ENCODE results near the gene PLD1.

The PLD1 gene

DNA sequence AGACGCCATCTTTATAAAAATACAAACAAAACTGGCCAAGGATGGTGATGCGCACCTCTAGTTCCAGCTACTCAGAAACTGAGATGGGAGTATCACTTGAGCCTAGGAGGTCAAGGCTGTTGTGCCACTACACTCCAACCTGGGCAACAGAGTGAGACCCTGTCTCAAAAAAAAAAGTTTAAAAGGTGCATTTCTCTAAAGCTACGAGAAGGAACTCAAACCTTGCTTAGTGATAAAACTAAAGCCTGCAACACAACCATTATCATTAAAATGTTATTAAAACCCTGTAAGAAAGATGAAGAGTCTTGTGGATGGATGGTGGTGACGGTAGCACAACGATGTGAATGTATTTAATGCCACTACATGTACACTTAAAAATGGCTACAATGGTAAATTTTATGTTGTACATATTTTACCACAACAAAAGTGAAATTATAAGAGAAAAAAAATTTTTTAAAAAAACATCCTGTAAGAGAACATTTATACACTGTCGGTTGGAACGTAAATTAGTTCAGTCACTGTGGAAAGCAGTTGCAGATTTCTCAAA is 3.1 kb downstream of the PLD1 start:
- Histone ChIP-seq H3K9me3 (no peaks in the 10 kb centered on the region), H3K27me3 (no peaks in the 10 kb centered on the region), H3K4me3 (no peak overlapping the region), H3K36me3 (no peaks in the 10 kb centered on the region), H3K4me1 (peaks cover 0 to 58% (median 28%) of the 10 kb centered on the region in 4 donors), H3K27ac (no peak overlapping the region)
- intact Hi-C loops (cut with DNase I; ENCODE audit: low total_unique reads) = no loop called here
- no peak for DNase-seq
- TF ChIP-seq, protein P1, sequence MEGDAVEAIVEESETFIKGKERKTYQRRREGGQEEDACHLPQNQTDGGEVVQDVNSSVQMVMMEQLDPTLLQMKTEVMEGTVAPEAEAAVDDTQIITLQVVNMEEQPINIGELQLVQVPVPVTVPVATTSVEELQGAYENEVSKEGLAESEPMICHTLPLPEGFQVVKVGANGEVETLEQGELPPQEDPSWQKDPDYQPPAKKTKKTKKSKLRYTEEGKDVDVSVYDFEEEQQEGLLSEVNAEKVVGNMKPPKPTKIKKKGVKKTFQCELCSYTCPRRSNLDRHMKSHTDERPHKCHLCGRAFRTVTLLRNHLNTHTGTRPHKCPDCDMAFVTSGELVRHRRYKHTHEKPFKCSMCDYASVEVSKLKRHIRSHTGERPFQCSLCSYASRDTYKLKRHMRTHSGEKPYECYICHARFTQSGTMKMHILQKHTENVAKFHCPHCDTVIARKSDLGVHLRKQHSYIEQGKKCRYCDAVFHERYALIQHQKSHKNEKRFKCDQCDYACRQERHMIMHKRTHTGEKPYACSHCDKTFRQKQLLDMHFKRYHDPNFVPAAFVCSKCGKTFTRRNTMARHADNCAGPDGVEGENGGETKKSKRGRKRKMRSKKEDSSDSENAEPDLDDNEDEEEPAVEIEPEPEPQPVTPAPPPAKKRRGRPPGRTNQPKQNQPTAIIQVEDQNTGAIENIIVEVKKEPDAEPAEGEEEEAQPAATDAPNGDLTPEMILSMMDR (IDR thresholded peaks at IDR 0.05) = no peak

DNA sequence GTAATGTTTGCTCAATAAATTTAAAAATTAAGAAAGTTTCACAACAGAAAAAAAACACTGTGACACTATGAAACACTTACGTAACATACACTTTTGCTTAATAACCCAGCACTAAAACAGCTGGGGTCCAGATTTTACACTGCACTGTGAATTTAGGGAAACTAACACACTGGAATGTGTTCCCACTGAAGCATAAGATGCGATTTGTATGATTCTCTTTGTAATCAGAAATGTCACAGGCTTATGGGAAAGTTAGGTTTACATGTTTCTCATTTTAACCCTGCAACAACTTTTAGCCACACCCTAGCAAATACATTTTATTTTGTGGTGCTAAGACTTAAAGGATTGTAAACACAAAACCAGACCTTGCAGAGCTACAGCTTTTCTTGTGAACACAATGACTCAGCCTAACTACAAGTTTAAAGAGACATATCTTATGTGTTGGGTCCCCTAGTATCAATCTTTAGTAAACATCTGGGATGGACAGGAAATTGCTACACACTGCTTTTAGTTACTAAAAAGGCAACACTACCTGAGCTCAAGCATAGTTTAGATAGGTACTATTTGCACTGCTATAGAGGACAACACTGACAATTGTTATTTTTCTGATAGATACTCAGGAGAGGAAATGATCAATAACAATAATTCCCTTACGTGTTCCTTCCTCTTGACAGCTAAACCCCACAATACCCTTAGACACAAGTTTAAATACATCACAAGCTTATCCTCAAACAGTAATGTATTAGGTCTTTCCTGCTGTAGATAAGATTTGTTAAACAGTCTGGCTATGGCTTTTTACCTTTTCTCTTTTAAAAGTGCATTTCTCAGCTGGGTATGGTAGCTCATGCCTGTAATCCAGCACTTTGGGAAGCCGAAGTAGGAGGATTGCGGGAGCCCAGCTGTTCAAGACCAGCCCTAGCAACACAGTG is 3.8 kb downstream of the PLD1 start:
- no peak for DNase-seq
- TF ChIP-seq, protein P1 (IDR thresholded peaks at IDR 0.05) = no peak
- Histone ChIP-seq H3K27me3 (no peaks in the 10 kb centered on the region), H3K4me3 (no peak overlapping the region), H3K27ac (peak overlapping the region in 1 of 2 donors; percentile 66), H3K36me3 (no peaks in the 10 kb centered on the region), H3K4me1 (peaks cover 0 to 58% (median 29%) of the 10 kb centered on the region in 4 donors), H3K9me3 (no peaks in the 10 kb centered on the region)
- intact Hi-C loops (cut with DNase I; ENCODE audit: low total_unique reads) = no loop called here

DNA sequence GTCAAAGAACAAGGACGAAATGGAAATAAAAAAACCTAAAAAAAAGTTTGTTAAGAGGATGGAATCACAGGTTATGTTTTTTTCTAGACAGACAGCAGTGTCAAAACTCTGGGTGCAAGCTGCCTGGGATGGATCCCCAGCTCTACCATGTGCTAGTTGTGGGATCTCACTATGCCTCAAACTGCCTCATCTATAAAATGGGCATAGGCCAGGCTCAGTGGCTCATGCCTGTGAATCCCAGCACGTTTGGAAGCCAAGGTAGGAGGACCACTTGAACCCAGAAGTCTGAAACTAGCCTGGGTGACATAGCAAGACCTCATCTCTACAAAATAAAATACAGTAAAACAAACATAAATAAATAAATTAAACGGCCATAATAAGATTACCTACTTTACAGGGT is 4.6 kb downstream of the PLD1 start:
- intact Hi-C loops (cut with DNase I; ENCODE audit: low total_unique reads) = no loop called here
- Histone ChIP-seq H3K4me1 (peaks cover 0 to 58% (median 26%) of the 10 kb centered on the region in 4 donors), H3K27me3 (no peaks in the 10 kb centered on the region), H3K9me3 (no peaks in the 10 kb centered on the region), H3K4me3 (no peak overlapping the region), H3K36me3 (no peaks in the 10 kb centered on the region), H3K27ac (peak overlapping the region; percentile 61 to 66)
- TF ChIP-seq, protein P1 (IDR thresholded peaks at IDR 0.05) = no peak
- no peak for DNase-seq

DNA sequence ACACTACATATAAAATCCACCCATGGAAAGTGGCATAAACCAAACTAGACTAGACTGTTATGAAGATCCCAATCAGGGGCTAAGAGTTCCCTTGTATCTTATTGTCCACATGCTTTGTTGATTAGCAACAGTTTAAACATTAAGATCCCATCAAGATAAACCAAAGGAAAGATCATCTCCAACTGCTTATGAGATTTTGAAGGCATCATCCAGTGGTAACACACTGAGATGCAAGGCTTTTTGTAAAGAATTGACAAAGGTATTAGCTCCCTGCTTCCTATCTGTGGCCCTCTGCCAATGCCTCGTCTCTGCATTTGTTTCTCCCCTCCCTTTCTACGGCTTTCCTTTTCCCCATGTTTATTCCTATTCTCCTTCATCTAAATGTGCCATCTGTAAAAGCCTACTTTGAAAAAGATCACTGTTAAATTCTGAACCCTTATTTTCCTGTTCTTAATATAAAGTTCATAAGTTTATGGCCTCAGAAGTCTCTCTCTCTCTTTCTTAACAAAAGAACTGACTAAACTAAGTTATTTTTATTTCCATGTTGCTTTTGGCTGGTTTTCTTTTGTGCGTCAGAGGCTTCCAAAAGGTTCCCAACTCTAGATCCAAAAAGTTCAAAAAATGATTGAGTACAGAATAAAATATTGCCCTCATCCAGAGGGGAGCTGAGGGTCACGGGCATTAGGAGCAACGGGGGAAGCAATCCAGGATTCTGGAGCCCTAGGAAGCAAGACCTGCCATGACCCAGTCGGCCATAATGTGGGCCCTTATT is 5.5 kb downstream of the PLD1 start:
- DNase-seq = peak in 1 of 2 donors; percentile 34

DNA sequence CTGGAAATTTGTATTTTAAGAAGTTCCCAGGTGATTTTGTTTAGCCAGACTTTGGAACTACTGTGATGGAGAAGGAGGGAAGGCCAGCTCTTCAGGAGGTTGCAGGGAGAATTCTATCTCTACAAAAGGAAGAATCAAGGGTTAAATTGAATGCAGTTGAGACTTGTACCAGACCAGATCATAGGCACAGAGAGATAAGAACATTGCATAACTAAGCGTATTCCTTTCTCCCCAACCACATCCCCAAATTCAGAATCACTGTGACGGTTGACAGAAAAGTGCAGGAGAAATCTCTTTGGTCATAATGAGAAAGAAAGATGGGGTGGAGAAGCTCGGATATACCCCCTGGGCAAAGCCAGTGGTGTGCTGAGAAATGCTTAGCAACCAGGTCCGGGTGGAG is 7.2 kb downstream of the PLD1 start:
- TF ChIP-seq, protein P1 (IDR thresholded peaks at IDR 0.05) = no peak
- intact Hi-C loops (cut with DNase I; ENCODE audit: low total_unique reads) = no loop called here
- H3K9me3 ChIP-seq = no peaks in the 10 kb centered on the region
- no peaks in the 10 kb centered on the region for H3K36me3 ChIP-seq
- H3K27me3 ChIP-seq = no peaks in the 10 kb centered on the region
- no peak overlapping the region for H3K27ac ChIP-seq
- no peak for DNase-seq
- peaks cover 0 to 51% (median 18%) of the 10 kb centered on the region in 4 donors for H3K4me1 ChIP-seq
- no peak overlapping the region for H3K4me3 ChIP-seq

More for the DNA sequence above, 5.5 kb downstream of the PLD1 start:
- H3K27ac ChIP-seq = peak overlapping the region; percentile 61 to 66
- TF ChIP-seq, protein P1 (IDR thresholded peaks at IDR 0.05) = no peak
- H3K27me3 ChIP-seq = no peaks in the 10 kb centered on the region
- H3K9me3 ChIP-seq = no peaks in the 10 kb centered on the region
- no peaks in the 10 kb centered on the region for H3K36me3 ChIP-seq
- intact Hi-C loops (cut with DNase I; ENCODE audit: low total_unique reads) = no loop called here
- no peak overlapping the region for H3K4me3 ChIP-seq
- peaks cover 0 to 60% (median 24%) of the 10 kb centered on the region in 4 donors for H3K4me1 ChIP-seq

Data from tibial artery (tissue), 4 donors.